GM18526 (cell line): Measurements from ENCODE around the gene HDAC9.

Experiments used
- POLR2A ChIP-seq: IDR thresholded peaks from 3 replicates; pipeline ENCODE4 v1.6.1; 2011; ENCODE audit not compliant: insufficient read length; ENCODE audit errors: extremely low read depth

HDAC9 gene

GRCh38 chr7:18941207-18941606 lies 445.7 kb downstream of the HDAC9 start:
- TF ChIP-seq POLR2A: no peak

DNA sequence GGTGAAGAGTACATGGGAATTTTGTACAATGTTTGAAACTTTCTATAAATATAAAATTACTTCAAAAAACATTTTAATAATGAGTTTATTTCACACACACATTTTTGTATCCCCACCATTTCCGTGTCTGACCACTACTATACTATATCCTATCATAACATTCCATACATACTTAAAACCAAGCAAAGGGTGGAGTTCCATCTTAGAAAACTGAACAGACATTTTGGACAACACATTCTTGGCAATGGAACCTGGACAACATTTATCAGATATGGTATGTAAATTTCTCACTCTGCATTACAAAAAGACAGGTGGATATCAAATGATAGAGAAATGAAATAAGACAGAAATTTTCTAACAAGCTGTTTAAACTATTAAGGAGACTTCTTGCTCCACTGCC lies 453.0 kb downstream of the HDAC9 start:
- TF ChIP-seq POLR2A: no peak

DNA sequence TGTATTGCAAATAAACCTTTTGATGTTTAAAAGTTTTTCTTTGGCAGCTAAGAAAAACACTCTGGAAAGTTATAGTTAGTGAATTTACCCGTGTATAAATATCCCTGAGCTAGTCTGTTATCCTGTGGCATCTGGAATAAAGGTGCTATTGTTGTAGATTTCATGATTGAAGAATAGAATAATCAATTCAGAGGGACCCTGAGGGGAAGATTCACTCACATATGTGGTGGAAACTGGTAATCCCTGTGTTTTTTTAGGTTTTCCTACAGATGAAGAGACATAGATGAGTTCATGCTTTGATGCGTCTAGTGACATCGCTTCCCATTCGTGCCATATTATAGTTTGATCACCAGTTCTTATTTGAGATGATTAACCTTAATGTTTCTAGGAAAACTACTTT lies 457.3 kb downstream of the HDAC9 start:
- TF ChIP-seq POLR2A: no peak

GRCh38 chr7:18958627-18959026 lies 463.1 kb downstream of the HDAC9 start:
- no peak for TF ChIP-seq POLR2A

DNA sequence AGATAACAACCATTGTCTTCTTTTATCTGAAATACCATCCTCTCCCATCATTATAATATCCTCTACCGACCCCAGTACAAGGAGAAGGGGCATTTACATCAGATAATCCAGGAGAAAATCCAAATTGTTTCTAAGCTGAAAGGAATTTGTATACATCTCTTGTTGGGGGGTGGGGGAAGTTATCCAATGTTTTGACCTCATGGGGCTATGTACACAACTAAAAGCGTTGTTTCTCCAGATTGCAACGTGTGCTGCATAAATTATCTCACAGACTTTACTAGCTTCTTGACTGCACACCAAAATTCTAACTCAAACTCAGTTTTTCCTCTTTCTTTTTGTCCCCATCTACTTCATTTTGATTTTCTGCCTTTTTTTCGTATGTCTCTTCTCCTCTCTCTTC lies 465.2 kb downstream of the HDAC9 start:
- TF ChIP-seq POLR2A: no peak

- no peak for TF ChIP-seq POLR2A
Observed at GRCh38 chr7:18962031-18962430, 466.5 kb downstream of the HDAC9 start.

DNA sequence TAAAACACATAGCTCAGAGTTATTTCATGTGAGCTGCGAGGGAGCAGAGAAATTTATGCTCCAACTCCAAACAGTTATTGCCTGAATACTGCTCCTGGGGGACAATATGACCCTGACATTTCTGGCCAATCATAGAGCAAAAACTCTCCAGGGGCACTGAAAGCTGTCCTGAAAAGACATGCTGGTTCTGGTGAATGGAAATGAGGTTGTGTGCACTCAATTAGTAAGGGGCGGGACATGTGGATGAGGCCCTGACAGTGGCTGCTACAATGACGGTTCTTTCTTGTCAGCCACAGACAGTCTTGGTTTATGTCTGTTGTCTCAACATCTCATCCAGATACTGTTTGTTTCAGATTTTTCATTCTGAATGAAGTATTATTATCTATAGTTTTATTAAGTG lies 470.1 kb downstream of the HDAC9 start:
- TF ChIP-seq POLR2A: no peak

DNA sequence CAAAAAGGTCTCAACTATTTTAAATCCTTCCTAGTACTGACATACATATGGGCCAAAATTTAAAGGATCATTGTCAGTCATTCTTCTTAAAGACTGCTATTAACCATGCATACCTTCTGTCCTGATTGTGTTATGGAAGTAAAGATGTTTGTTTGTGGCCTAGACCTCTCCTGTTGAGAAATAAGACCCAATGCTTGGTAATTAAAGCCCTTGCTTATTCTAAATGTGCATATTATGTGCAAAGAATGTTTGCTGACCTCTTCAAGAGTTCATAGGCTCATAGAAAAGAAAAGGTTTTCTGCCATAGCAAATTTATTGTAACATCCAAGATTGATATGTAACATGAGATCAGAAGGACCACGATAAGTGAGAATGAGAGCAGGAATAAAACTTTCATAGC lies 476.3 kb downstream of the HDAC9 start:
- no peak for TF ChIP-seq POLR2A

- no peak for TF ChIP-seq POLR2A
Observed at GRCh38 chr7:18974803-18975202, 479.3 kb downstream of the HDAC9 start.

GRCh38 chr7:18975276-18975675 lies 479.7 kb downstream of the HDAC9 start:
- no peak for TF ChIP-seq POLR2A

DNA sequence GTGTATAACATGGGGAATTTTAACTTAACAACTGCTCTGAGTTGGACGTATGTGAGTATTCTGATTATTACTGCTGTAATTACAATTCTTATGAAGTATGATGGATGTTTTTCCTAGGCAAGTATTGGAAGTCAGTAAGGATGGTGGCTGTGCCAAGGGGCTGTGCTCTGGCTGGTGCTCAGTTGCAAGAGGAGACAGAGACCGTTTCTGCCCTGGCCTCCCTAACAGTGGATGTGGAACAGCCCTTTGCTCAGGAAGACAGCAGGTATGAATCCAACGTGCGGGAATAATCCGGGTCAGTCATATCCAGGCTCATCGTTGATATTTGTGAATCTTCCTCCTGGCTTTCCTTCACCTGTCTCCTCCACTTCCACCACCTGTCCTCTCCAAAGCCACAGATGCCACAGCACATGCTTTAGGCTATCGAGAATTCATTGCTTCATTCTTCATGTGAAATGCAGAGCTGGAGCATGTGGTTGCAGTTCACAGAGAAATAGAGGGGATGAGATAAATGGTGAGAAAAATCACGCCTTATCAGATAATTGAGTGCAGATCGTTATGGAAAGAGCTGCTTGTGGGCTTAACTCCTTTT lies 480.2 kb downstream of the HDAC9 start:
- no peak for TF ChIP-seq POLR2A

GRCh38 chr7:18976715-18977471 lies 481.3 kb downstream of the HDAC9 start:
- TF ChIP-seq POLR2A: no peak

DNA sequence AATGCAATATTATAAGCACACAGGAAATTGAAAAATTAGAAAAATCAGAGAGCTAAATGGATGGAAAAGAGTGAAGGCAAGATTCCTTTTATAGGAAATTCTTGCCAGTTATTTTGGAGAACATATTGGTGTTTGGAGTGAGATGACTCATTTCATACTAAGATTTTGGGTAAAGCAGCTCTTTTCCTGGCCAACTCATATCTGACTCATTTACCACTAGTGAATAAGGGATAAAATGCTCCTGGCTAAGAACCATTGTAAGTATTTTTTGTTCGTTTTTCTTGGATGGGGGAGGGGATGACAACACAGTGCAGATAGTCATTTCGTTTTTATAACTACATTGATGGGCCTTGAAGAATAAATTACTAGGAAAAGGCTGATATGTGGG lies 482.6 kb downstream of the HDAC9 start:
- TF ChIP-seq POLR2A: no peak

- TF ChIP-seq POLR2A: no peak
Observed at GRCh38 chr7:18993933-18994668, 498.6 kb downstream of the HDAC9 start.

- no peak for TF ChIP-seq POLR2A
Observed at GRCh38 chr7:18995270-18995671, 499.7 kb downstream of the HDAC9 start.

DNA sequence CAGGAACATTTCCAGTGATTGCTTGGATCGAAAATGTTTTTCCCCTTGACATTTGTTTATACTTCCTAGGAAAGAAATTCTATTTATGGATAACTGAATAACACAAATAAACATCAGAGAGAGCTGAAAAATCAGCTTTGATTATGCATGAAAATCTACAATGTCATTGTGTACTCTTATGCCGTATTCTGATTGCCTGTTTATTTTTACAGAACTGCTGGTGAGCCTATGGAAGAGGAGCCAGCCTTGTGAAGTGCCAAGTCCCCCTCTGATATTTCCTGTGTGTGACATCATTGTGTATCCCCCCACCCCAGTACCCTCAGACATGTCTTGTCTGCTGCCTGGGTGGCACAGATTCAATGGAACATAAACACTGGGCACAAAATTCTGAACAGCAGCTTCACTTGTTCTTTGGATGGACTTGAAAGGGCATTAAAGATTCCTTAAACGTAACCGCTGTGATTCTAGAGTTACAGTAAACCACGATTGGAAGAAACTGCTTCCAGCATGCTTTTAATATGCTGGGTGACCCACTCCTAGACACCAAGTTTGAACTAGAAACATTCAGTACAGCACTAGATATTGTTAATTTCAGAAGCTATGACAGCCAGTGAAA lies 500.4 kb downstream of the HDAC9 start:
- no peak for TF ChIP-seq POLR2A
